HL-60 (cell line): ENCODE results near the gene PLCD1.

Source experiments
- DNase-seq, 2 experiments: peaks; one replicate each; pipeline ENCODE4 v3.0.0-alpha.2; 2010 to 2020; ENCODE audit warnings: low read depth in 1 of 2, low spot score in 1 of 2
- H3K27ac ChIP-seq: fragments of 250-450 bp; sonication (Bioruptor Pico); replicated peaks from 2 replicates; pipeline ENCODE4 v1.5.1; 2020; ENCODE audit warnings: mild to moderate bottlenecking, moderate library complexity
- H3K27me3 ChIP-seq: fragments of 250-450 bp; sonication (Bioruptor Pico); 2 replicates; pipeline ENCODE4 v1.5.1; 2021; ENCODE audit warnings: mild to moderate bottlenecking, moderate library complexity; ENCODE audit not compliant: insufficient read depth, poor library complexity, severe bottlenecking
- H3K4me3 ChIP-seq: replicated peaks from 2 replicates; pipeline ENCODE4 v1.5.1; 2011; ENCODE audit warnings: mild to moderate bottlenecking, control low read depth, low read length; ENCODE audit not compliant: insufficient read depth
- GABPA ChIP-seq: IDR thresholded peaks from 2 replicates; pipeline ENCODE4 v1.6.1; 2012; ENCODE audit warnings: low read depth
- POLR2AphosphoS5 ChIP-seq: IDR thresholded peaks from 2 replicates; pipeline ENCODE4 v1.6.1; 2012; ENCODE audit warnings: low read depth
- SPI1 ChIP-seq: IDR thresholded peaks from 2 replicates; pipeline ENCODE4 v1.6.1; 2012; ENCODE audit warnings: low read depth, mild to moderate bottlenecking, borderline replicate concordance
- TF ChIP-seq, protein P1 (sequence below): IDR thresholded peaks from one replicate; pipeline ENCODE4 v1.5.1; 2011; ENCODE audit warnings: low read length, control low read depth, inconsistent platforms; ENCODE audit not compliant: insufficient read depth
- TF ChIP-seq, protein P2 (sequence below): IDR thresholded peaks from 2 replicates; pipeline ENCODE4 v1.6.1; 2012; ENCODE audit warnings: low read depth; ENCODE audit not compliant: insufficient replicate concordance

Gene PLCD1

DNA sequence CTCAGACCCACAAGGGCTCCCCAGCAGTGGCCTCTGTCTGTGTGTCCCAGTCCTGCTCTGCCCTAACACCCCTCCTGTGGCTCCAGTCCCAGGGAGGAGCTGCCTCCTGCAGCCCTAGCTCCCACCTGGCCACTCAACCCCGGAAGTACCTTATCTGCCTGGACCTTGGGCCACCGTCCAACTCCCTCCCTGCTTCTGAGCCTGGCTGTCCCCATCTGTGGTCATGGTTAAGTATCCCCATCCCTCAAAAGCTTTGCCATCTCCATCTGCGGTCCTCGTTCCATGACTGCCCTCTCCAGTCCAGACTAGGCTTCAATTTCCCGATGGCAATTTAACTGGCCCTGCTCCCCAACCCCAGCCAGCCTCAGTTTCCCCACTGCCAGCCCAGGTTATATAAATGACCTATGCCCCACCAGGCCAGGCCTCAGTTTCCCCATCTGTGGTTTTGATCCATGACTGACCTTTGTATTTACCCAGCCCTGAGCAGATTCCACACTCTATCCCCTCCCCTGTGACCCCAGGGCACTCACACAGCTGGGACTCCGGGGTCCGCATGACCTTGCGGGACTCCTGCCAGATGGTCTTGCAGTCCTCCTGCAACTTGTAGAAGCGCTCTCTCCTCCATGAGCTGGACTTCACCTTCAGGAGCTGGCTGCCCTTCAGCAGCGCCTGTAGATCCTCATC is 9.6 kb downstream of the PLCD1 start:
- H3K27ac ChIP-seq: no peak overlapping the region
- H3K4me3 ChIP-seq: no peak overlapping the region
- TF ChIP-seq, protein P1, sequence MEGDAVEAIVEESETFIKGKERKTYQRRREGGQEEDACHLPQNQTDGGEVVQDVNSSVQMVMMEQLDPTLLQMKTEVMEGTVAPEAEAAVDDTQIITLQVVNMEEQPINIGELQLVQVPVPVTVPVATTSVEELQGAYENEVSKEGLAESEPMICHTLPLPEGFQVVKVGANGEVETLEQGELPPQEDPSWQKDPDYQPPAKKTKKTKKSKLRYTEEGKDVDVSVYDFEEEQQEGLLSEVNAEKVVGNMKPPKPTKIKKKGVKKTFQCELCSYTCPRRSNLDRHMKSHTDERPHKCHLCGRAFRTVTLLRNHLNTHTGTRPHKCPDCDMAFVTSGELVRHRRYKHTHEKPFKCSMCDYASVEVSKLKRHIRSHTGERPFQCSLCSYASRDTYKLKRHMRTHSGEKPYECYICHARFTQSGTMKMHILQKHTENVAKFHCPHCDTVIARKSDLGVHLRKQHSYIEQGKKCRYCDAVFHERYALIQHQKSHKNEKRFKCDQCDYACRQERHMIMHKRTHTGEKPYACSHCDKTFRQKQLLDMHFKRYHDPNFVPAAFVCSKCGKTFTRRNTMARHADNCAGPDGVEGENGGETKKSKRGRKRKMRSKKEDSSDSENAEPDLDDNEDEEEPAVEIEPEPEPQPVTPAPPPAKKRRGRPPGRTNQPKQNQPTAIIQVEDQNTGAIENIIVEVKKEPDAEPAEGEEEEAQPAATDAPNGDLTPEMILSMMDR: no peak
- TF ChIP-seq, protein P2, sequence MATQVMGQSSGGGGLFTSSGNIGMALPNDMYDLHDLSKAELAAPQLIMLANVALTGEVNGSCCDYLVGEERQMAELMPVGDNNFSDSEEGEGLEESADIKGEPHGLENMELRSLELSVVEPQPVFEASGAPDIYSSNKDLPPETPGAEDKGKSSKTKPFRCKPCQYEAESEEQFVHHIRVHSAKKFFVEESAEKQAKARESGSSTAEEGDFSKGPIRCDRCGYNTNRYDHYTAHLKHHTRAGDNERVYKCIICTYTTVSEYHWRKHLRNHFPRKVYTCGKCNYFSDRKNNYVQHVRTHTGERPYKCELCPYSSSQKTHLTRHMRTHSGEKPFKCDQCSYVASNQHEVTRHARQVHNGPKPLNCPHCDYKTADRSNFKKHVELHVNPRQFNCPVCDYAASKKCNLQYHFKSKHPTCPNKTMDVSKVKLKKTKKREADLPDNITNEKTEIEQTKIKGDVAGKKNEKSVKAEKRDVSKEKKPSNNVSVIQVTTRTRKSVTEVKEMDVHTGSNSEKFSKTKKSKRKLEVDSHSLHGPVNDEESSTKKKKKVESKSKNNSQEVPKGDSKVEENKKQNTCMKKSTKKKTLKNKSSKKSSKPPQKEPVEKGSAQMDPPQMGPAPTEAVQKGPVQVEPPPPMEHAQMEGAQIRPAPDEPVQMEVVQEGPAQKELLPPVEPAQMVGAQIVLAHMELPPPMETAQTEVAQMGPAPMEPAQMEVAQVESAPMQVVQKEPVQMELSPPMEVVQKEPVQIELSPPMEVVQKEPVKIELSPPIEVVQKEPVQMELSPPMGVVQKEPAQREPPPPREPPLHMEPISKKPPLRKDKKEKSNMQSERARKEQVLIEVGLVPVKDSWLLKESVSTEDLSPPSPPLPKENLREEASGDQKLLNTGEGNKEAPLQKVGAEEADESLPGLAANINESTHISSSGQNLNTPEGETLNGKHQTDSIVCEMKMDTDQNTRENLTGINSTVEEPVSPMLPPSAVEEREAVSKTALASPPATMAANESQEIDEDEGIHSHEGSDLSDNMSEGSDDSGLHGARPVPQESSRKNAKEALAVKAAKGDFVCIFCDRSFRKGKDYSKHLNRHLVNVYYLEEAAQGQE: no peak
- no peak for TF ChIP-seq SPI1
- TF ChIP-seq POLR2AphosphoS5: no peak
- no peak for TF ChIP-seq GABPA
- no peaks in the 10 kb centered on the region for H3K27me3 ChIP-seq
- DNase-seq: no peak

DNA sequence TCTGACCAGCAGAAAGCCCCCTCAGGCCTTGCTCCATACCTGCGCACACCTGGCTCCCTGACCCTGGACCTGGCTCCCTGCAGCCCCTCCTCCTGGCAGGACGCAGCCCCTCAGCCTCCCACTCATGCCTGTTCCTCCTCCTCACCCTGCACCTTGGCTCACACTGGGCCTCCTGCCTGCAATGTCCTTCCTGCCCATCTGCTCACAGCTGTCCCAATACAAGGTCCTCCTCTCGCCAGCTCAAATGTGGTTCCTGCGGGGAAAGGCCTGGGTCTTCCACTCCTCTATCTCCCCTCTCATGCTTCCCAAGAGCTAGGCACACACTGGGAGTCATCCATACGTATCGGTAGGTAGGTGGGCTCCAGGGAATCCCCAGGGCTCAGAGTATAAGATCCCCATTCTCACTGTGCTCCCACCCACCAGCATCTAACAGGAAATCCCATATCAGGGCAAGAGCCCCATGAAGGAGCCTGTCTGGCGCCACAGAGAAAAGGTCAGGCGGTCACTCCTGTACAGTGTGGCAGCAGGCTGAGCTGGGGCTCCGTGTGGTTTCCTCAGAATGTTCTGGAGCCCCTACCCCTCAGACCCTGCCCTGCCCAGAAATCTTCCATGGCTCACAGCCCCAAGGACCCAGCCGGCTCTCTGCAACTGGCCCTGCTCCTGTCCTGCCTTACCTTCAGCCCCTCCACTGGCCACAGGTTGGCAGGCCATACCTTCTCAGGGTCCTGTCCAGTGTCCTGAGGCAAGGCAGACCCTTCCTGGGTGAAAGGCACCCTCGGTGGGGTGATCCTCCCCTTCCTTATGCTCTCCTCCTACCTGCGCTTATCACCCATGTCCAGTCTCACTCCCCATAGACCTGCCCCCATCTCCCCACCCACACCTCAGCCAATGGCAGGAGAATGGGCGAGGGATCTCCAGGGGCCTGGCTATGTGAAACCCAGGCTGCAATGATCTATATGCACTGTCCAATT is 10.9 kb downstream of the PLCD1 start:
- H3K27ac ChIP-seq: no peak overlapping the region
- TF ChIP-seq, protein P1: no peak
- no peak for TF ChIP-seq POLR2AphosphoS5
- TF ChIP-seq, protein P2: no peak
- TF ChIP-seq SPI1: no peak
- TF ChIP-seq GABPA: no peak
- H3K27me3 ChIP-seq: no peaks in the 10 kb centered on the region
- DNase-seq: no peak
- H3K4me3 ChIP-seq: no peak overlapping the region

DNA sequence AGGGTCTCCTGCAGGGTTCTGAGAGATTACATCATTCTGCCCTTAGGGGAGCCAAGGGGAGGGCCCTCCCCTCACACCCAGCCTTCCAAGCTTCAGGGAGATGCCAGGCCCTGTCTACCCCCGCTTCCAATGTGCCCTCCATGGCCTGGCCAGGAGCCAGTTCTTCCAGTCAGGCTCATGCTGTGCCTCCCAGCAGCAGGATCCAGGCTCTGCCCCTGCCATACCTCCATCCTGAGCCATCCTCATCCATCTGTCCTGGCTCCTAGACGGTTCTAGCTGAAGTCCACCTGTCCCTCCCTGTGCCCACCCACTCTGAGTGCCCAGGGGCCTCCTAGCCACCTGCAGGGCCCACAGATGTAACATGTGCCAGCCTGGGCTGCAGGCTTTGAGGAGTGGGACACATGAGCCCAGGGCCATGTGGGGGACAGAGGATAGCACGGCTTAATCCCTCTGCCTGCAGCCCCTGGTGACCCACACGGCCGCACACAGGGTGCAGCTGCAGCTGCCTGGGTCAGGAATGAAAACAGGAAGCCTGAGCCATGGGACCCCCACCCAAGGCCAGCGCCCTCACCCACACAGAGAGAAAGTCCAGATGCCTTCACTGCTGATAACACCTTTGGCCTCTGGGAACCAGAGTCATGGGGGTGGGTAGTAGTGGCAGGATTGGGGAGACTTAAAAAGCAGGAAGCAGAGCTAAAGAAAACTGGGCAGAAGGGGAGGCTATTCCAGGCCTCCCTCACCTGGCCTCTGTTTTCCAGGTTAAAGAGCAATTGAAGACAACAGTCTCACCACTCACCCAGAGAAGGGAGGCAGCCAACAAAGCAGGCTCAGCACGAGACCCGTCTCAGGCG is 11.8 kb downstream of the PLCD1 start:
- no peak for DNase-seq
- H3K27me3 ChIP-seq: no peaks in the 10 kb centered on the region
- H3K4me3 ChIP-seq: no peak overlapping the region
- no peak for TF ChIP-seq GABPA
- no peak overlapping the region for H3K27ac ChIP-seq
